HL-60 (cell line): ENCODE measurements around the gene UBE2V1.

Experiments used
- CTCF ChIP-seq: IDR thresholded peaks from one replicate; pipeline ENCODE4 v1.5.1; 2011; ENCODE audit warnings: low read length, control low read depth, inconsistent platforms; ENCODE audit not compliant: insufficient read depth
- POLR2AphosphoS5 ChIP-seq: IDR thresholded peaks from 2 replicates; pipeline ENCODE4 v1.6.1; 2012; ENCODE audit warnings: low read depth
- REST ChIP-seq: IDR thresholded peaks from 2 replicates; pipeline ENCODE4 v1.6.1; 2012; ENCODE audit warnings: low read depth; ENCODE audit not compliant: insufficient replicate concordance
- SPI1 ChIP-seq: IDR thresholded peaks from 2 replicates; pipeline ENCODE4 v1.6.1; 2012; ENCODE audit warnings: low read depth, mild to moderate bottlenecking, borderline replicate concordance

GRCh38 chr20:50067018-50067417 lies 45.9 kb downstream of the UBE2V1 start:
- TF ChIP-seq CTCF (no peak), SPI1 (no peak), REST (no peak), POLR2AphosphoS5 (no peak)
